Measurements from ENCODE around the gene KDM6A. TPM values are rescaled to one million over a fixed set of nuclear protein-coding genes. Genes with fewer than 3 reads are reported as not detected.

KDM6A gene
- polyA plus RNA-seq, 1 donor (not counting 4 experiments of a cell fraction or from before 2014, with no cell fraction given), result 64.2 TPM

DNA sequence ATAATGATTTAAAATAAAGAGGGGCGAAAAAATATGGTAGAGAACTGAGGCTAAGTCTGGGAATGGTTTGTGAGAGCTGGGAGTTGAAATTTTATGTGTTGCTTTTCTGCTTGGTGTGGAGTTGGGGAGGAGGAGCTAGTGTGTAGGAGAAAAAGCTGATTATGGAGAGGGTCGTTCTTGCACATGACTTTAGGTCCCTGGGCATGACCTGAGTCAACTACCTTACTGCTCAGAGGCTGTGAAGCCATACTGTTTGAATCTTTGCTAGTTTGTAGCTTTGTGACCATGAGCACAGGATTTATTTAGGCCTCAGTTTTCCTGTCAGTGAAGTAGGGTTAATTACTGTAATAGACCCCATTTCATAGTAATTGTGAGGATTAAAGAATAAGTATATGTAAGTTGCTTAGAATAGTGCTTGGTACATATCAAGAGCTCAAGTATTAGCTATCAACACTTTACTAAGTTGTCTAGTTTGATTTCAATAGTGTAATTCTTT lies 78.6 kb downstream of the KDM6A start:
- peaks cover 96% of the 10 kb centered on the region for H3K79me2 ChIP-seq (ENCODE audit: control insufficient read depth, insufficient read depth, low read length)

DNA sequence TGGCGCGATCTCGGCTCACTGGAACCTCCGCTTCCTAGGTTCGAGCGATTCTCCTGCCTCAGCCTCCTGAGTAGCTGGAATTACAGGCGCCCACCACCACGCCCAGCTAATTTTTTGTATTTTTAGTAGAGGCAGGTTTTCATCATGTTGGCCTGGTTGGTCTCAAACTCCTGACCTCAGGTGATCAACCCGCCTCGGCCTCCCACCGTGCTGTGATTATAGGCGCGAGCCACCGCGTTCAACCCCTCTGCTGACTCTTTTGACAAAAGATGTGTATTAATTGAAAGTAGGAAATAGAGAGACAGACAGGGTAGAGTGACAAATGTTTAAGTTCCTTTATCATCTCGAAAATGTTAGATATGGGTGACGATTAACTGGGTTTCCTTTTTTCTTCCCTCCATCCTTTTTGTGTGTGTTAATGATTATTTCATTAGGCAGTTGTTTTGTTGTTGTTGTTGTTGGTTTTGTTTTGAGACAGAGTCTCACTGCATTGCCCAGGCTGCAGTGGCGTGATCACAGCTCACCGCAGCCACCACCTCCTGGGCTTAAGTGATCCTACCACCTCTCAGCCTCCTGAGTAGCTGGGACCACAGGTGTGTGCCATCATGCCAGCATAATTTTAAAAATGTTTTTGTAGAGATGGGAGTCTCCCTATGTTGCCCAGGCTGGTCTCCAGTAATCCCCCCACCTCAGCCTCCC lies 79.5 kb downstream of the KDM6A start:
- dilution Hi-C loops (cut with MboI; ENCODE audit: extremely low pct_ligation_motif_present, low sequenced_read_pairs), result no loop called here
- FAIRE-seq (no peak), DNase-seq (ENCODE audit: low read depth, low spot score) (no peak)
- H3K27me3 ChIP-seq (ENCODE audit: control insufficient read depth, extremely low read depth, insufficient read depth, low read length), result no peaks in the 10 kb centered on the region
- H2AFZ ChIP-seq (ENCODE audit: control insufficient read depth, low read length), result no peak overlapping the region
- TF ChIP-seq, protein P1, sequence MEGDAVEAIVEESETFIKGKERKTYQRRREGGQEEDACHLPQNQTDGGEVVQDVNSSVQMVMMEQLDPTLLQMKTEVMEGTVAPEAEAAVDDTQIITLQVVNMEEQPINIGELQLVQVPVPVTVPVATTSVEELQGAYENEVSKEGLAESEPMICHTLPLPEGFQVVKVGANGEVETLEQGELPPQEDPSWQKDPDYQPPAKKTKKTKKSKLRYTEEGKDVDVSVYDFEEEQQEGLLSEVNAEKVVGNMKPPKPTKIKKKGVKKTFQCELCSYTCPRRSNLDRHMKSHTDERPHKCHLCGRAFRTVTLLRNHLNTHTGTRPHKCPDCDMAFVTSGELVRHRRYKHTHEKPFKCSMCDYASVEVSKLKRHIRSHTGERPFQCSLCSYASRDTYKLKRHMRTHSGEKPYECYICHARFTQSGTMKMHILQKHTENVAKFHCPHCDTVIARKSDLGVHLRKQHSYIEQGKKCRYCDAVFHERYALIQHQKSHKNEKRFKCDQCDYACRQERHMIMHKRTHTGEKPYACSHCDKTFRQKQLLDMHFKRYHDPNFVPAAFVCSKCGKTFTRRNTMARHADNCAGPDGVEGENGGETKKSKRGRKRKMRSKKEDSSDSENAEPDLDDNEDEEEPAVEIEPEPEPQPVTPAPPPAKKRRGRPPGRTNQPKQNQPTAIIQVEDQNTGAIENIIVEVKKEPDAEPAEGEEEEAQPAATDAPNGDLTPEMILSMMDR (optimal IDR thresholded peaks at IDR 0.05 in 1 of 3, IDR thresholded peaks at IDR 0.05 in 1 of 3, conservative IDR thresholded peaks at IDR 0.05 in 1 of 3; ENCODE audit: extremely low read depth in 1 of 3, insufficient read depth in 2 of 3, low read length in 3 of 3), result no peak
- TF ChIP-seq EZH2 (IDR thresholded peaks at IDR 0.05; ENCODE audit: low read length), result no peak
- peaks cover 13% of the 10 kb centered on the region for H4K20me1 ChIP-seq (ENCODE audit: control insufficient read depth, extremely low read depth, insufficient read depth, low read length)
- no peaks in the 10 kb centered on the region for H3K9me3 ChIP-seq (ENCODE audit: control insufficient read depth, low read depth, low read length)
- no peaks in the 10 kb centered on the region for H3K9me1 ChIP-seq (ENCODE audit: control insufficient read depth, extremely low read depth, insufficient read depth, low read length)
- H3K4me2 ChIP-seq (ENCODE audit: control insufficient read depth, extremely low read depth, insufficient read depth, low read depth, low read length), result peak overlapping the region; percentile 68
- H3K9ac ChIP-seq (ENCODE audit: control insufficient read depth, extremely low read depth, insufficient read depth, low read length), result no peak overlapping the region
- peaks cover 0 to 3% of the 10 kb centered on the region in 2 experiments for H3K36me3 ChIP-seq (ENCODE audit: control insufficient read depth in 2 of 2, extremely low read depth in 1 of 2, insufficient read depth in 2 of 2, low read length in 2 of 2)
- peaks cover 96% of the 10 kb centered on the region for H3K79me2 ChIP-seq (ENCODE audit: control insufficient read depth, insufficient read depth, low read length)
- no peak overlapping the region for H3K27ac ChIP-seq (ENCODE audit: control insufficient read depth, insufficient read depth, low read length)
- H3K4me1 ChIP-seq (ENCODE audit: control insufficient read depth, extremely low read depth, insufficient read depth, low read length), result peaks cover 24% of the 10 kb centered on the region
- peak overlapping the region; percentile 44 to 51 (median 48) for H3K4me3 ChIP-seq (ENCODE audit: control insufficient read depth in 2 of 3, extremely low read depth in 1 of 3, insufficient read depth in 2 of 3, low read depth in 1 of 3, low read length in 3 of 3)

More for the DNA sequence above, 78.6 kb downstream of the KDM6A start:
- peak overlapping the region; percentile 44 to 51 (median 48) for H3K4me3 ChIP-seq (ENCODE audit: control insufficient read depth in 2 of 3, extremely low read depth in 1 of 3, insufficient read depth in 2 of 3, low read depth in 1 of 3, low read length in 3 of 3)
- no peak for FAIRE-seq
- H3K9me1 ChIP-seq (ENCODE audit: control insufficient read depth, extremely low read depth, insufficient read depth, low read length), result no peaks in the 10 kb centered on the region
- H3K9me3 ChIP-seq (ENCODE audit: control insufficient read depth, low read depth, low read length), result no peaks in the 10 kb centered on the region
- TF ChIP-seq, protein P1 (optimal IDR thresholded peaks at IDR 0.05 in 1 of 3, IDR thresholded peaks at IDR 0.05 in 1 of 3, conservative IDR thresholded peaks at IDR 0.05 in 1 of 3; ENCODE audit: extremely low read depth in 1 of 3, insufficient read depth in 2 of 3, low read length in 3 of 3), result no peak
- TF ChIP-seq EZH2 (IDR thresholded peaks at IDR 0.05; ENCODE audit: low read length), result no peak
- peaks cover 12% of the 10 kb centered on the region for H4K20me1 ChIP-seq (ENCODE audit: control insufficient read depth, extremely low read depth, insufficient read depth, low read length)
- H3K36me3 ChIP-seq (ENCODE audit: control insufficient read depth in 2 of 2, extremely low read depth in 1 of 2, insufficient read depth in 2 of 2, low read length in 2 of 2), result peaks cover 0 to 3% of the 10 kb centered on the region in 2 experiments
- peak overlapping the region; percentile 68 for H3K4me2 ChIP-seq (ENCODE audit: control insufficient read depth, extremely low read depth, insufficient read depth, low read depth, low read length)
- dilution Hi-C loops (cut with MboI; ENCODE audit: extremely low pct_ligation_motif_present, low sequenced_read_pairs), result no loop called here
- no peak overlapping the region for H2AFZ ChIP-seq (ENCODE audit: control insufficient read depth, low read length)
- peak overlapping the region; percentile 73 for H3K27ac ChIP-seq (ENCODE audit: control insufficient read depth, insufficient read depth, low read length)
- no peaks in the 10 kb centered on the region for H3K27me3 ChIP-seq (ENCODE audit: control insufficient read depth, extremely low read depth, insufficient read depth, low read length)
- H3K9ac ChIP-seq (ENCODE audit: control insufficient read depth, extremely low read depth, insufficient read depth, low read length), result peak overlapping the region; percentile 60
- H3K4me1 ChIP-seq (ENCODE audit: control insufficient read depth, extremely low read depth, insufficient read depth, low read length), result peaks cover 24% of the 10 kb centered on the region
- no peak for DNase-seq (ENCODE audit: low read depth, low spot score)
